COR-L47 (cell line): ENCODE measurements around the gene C2orf15.
"Not testable (repeated sequence)": the region's sequence is repeated elsewhere in the genome, so short reads cannot be mapped to it uniquely, and the experiment has no call there.

Source experiments
- DNase-seq: peaks from one replicate; lab custom pipeline; 2025; lab: John Stamatoyannopoulos, UW

C2orf15 gene

GRCh38 chr2:99141110-99142108, at the start of gene C2orf15:
C2orf15 (plus strand) TSS chr2:99141707; CDS start chr2:99150559, 8,852 bp downstream.
- DNase-seq = peak; percentile 97

GRCh38 chr2:99096728-99097127, 44.8 kb upstream of the C2orf15 start:
- no peak for DNase-seq

DNA sequence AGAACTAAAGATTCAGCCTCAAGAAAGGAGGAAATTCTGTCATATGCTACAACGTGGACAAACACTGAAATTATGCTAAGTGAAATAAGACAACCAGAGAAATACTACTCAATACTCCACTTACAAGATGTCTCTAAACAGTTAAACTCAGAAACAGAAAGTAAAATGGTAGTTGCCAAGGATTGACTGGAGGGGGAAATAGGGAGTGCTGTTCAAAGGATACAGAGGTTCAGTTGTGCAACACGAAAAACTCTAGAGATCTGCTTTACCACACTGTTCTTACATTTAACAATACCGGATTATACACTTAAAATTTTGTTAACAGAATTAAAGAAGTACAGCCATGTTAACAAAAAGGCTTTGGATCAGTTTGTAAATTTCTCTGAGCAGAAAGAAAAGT, 39.8 kb upstream of the C2orf15 start:
- DNase-seq = no peak

DNA sequence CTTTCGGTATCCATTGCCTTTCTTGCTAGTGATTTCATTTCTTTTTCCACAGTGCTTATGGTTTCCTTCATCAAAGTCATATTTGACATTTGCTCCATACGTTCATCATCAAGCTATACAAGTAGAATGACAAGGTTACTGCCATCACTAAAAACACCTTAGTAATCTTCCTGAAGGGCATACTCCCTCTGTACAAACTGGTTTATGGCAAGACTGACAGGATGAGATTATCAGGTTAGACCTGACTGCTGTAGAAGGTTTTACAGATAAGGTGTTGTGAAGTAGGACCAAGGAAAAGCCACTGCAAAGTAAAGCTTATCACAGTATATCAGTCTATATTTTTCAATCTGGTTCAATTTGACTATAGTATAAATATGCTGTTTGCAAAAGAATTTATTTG, 37.5 kb upstream of the C2orf15 start:
- no peak for DNase-seq

DNA sequence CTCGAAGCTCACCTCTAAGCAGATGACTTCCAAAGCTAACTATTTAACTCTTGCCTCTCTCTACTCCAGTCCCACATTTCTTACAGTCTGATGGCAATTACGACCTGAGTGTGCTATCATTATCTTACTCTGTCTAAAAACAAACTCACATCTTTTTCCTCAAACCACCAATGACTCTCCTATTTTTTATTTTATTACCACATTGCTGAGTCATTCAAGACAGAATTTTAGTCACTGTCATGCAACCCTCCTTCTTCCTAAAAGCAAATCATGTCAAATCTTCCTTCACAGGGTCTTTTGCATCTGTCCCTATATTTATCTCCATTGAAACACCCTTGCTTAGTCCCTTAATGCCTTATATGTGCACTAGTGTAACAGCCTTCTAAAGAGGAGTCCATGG, 34.6 kb upstream of the C2orf15 start:
- no peak for DNase-seq

DNA sequence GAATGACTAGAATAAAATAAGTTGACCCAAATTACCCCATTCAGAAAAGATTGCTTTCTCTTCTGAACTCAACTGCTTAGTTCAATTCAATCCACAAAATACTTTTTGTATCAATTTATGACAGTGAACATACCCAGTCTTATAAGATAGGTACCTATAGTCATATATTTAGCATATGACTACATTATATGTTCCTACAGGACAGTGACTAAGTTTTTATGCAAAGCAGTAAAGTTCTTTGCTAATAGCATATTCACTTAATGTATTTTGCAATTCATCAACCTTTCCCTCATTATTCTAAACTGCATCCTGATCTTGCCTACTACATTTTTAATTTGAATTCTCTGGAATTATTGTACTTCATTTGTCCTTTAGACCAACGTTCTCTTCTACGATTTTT, 30.3 kb upstream of the C2orf15 start:
- no peak for DNase-seq

- no peak for DNase-seq
Measured at GRCh38 chr2:99111945-99112344, 29.6 kb upstream of the C2orf15 start.

GRCh38 chr2:99112617-99113016, 28.9 kb upstream of the C2orf15 start:
- no peak for DNase-seq

- DNase-seq = no peak
Measured at GRCh38 chr2:99127981-99128380, 13.5 kb upstream of the C2orf15 start.

GRCh38 chr2:99135044-99135556, 6.4 kb upstream of the C2orf15 start:
- not testable (repeated sequence) for DNase-seq

- no peak for DNase-seq
Measured at GRCh38 chr2:99139003-99139402, 2.5 kb upstream of the C2orf15 start.

DNA sequence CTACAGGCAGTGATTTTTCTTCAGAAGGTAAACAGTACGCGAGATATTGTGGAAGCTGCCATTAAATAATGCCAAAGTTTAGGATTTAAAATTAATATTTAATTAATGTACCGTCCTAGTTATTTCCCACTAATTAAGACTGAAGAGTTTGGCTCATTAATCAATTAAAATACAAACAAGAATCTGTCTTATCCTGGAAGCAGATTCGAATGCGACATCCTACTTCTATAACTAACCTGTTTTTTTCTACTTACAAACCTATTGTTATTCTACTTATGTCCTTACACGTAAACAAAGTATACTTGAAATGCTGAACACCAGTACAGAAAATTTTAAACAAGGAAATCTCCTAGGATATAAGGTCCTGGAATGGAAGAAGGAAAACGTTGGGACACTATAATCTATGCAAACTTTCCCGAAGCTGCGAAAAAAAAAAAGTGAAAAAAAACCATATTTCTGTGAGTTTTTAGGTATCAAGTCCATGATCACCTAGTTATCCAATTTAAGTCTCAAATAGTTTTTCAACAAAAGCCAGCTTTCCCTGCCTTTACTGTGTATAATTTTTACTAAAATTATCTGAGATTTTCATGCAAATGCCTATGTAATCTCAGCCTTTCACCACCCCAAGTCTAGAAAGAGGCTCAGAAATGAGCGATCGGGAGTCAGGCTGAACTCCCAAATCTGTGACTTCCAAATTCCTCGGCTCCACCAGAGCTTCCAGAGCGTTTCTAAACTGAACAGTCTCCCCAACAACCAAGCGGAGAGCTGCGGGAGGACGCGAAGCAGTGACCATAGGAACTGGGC, 1.2 kb upstream of the C2orf15 start:
- DNase-seq = no peak

- DNase-seq = peak; percentile 44
Measured at GRCh38 chr2:99140860-99141109, 722 bp upstream of the C2orf15 start.

- no peak for DNase-seq
Measured at GRCh38 chr2:99150706-99151105, 9.2 kb downstream of the C2orf15 start.

- no peak for DNase-seq
Measured at GRCh38 chr2:99152199-99152895, 10.8 kb downstream of the C2orf15 start.

GRCh38 chr2:99153921-99154604, 12.6 kb downstream of the C2orf15 start:
- no peak for DNase-seq

DNA sequence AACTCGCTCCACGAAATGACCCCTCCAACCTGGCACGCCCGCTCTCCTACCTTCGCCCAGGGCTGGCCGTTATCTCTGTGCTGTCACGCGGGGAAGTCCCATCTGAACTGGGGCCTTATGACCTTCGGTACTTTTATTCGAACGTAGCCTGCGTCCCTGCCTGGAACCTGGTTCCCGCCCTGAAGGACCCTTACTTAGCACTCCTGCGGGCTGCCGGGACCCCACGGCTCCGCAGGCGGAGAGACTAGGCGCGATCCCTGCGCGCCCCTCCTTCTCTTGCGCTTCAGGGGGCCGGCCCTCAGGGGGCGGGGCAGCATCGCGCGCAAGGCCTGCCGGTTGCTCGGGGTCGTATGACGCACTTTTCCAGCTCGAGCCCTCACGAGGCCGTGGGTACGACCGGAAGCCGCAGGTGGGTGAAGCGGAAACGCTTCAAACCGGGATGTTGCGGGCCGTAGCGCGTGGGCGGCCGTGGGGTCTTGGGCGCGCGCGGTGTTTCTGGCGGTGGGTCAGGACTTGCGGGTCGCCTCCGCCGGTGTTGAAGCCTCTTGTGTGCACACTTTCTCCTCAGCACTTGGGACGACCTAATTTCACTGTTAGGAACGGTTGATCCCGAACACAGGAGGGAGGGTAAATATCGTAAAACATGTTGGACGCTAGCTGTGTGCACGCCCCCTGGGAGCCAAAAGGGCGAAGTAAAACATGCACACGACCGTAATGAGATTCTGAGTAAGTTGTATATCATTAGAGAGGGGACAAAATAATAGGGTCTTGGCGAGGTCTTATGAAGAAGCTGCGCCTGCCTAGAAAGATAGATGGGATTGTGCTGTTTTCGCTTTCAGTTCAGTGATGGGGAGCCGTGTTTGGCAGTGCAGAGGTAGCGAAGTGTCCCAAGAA, 13.4 kb downstream of the C2orf15 start, which contains the start of the genes LIPT1 and TSGA10:
Gene LIPT1, plus strand, starts transcription at position 325 of the 894 bp plus-strand sequence. CDS start 6,991 bp downstream, outside the sequence.
Gene TSGA10, minus strand, starts transcription at position 300 of the 894 bp plus-strand sequence. CDS start 45,503 bp downstream, outside the sequence.
- peak; percentile 89 for DNase-seq

GRCh38 chr2:99156891-99157290, 15.4 kb downstream of the C2orf15 start:
- DNase-seq = no peak

DNA sequence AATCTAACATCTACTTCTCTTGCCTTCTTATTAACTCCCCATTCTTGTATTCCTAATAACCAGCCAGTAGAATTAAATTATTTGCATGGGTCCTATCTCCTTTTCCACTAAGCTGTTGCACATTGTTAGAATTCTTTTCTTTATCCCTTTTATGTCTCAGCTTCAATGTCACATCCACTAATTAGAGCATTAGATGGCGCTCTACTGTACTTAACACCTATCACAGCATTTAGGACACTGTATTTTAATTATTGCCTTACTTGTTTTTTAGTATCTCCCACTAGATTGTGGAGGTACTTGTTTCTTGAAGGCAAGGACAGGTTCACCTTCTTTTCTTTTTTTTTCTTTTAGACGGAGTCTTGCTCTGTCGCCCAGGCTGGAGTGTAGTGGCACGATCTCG, 17.1 kb downstream of the C2orf15 start:
- no peak for DNase-seq

- DNase-seq = no peak
Measured at GRCh38 chr2:99159594-99159993, 18.1 kb downstream of the C2orf15 start.
